Keratinocyte (primary cell): ENCODE measurements around the gene SLC12A5. TPM values are rescaled to one million over a fixed set of nuclear protein-coding genes. Genes with fewer than 3 reads are reported as not detected.

Experiments
- DNase-seq: peaks from one replicate; pipeline ENCODE4 v3.0.0-alpha.2; 2011; ENCODE audit warnings: low read depth, missing footprints, low spot score
- FAIRE-seq: peaks from 2 replicates; lab custom pipeline; 2011; peaks lifted over from hg19 to GRCh38; lab: Jason Lieb, UNC
- H2AFZ ChIP-seq: 2 replicates; pipeline ENCODE4 v1.6.0; 2012; ENCODE audit warnings: low read length, control low read depth, inconsistent platforms; ENCODE audit not compliant: control insufficient read depth
- H3K27ac ChIP-seq: 2 replicates; pipeline ENCODE4 v1.5.1; 2011; ENCODE audit warnings: low read length; ENCODE audit not compliant: control insufficient read depth, insufficient read depth
- H3K27me3 ChIP-seq: 3 replicates; pipeline ENCODE4 v1.6.0; 2011; ENCODE audit warnings: low read length; ENCODE audit not compliant: control insufficient read depth, insufficient read depth; ENCODE audit errors: extremely low read depth
- H3K36me3 ChIP-seq, 2 experiments: 2 replicates in 1 of 2; 3 replicates in 1 of 2; pipeline ENCODE4 v1.5.1; 2011; ENCODE audit warnings: low read length in 2 of 2, mild to moderate bottlenecking in 1 of 2; ENCODE audit not compliant: control insufficient read depth in 2 of 2, insufficient read depth in 2 of 2; ENCODE audit errors: extremely low read depth in 1 of 2
- H3K4me1 ChIP-seq: 3 replicates; pipeline ENCODE4 v1.5.1; 2011; ENCODE audit warnings: low read length; ENCODE audit not compliant: control insufficient read depth, insufficient read depth; ENCODE audit errors: extremely low read depth
- H3K4me2 ChIP-seq: 3 replicates; pipeline ENCODE4 v1.6.0; 2011; ENCODE audit warnings: low read depth, low read length; ENCODE audit not compliant: control insufficient read depth, insufficient read depth; ENCODE audit errors: extremely low read depth
- H3K4me3 ChIP-seq, 3 experiments: fragments of 200-600 bp in 1 of 3; sonication (generic) in 1 of 3; 2 replicates in 2 of 3; 3 replicates in 1 of 3; pipeline ENCODE4 v1.5.1; 2011 to 2016; ENCODE audit warnings: low read length in 3 of 3, mild to moderate bottlenecking in 3 of 3, control low read depth in 2 of 3, inconsistent platforms in 1 of 3, low read depth in 1 of 3, mixed read lengths in 1 of 3, mixed run types in 1 of 3, moderate library complexity in 1 of 3; ENCODE audit not compliant: control insufficient read depth in 2 of 3, insufficient read depth in 2 of 3; ENCODE audit errors: extremely low read depth in 1 of 3
- H3K79me2 ChIP-seq: 2 replicates; pipeline ENCODE4 v1.6.0; 2012; ENCODE audit warnings: low read length; ENCODE audit not compliant: control insufficient read depth, insufficient read depth
- H3K9ac ChIP-seq: 3 replicates; pipeline ENCODE4 v1.6.0; 2011; ENCODE audit warnings: low read length; ENCODE audit not compliant: control insufficient read depth, insufficient read depth; ENCODE audit errors: extremely low read depth
- H3K9me1 ChIP-seq: 3 replicates; pipeline ENCODE4 v1.6.0; 2011; ENCODE audit warnings: low read length; ENCODE audit not compliant: control insufficient read depth, insufficient read depth; ENCODE audit errors: extremely low read depth
- H3K9me3 ChIP-seq: 2 replicates; pipeline ENCODE4 v1.5.1; 2012; ENCODE audit warnings: low read depth, low read length; ENCODE audit not compliant: control insufficient read depth
- H4K20me1 ChIP-seq: 3 replicates; pipeline ENCODE4 v1.6.0; 2011; ENCODE audit warnings: low read length; ENCODE audit not compliant: control insufficient read depth, insufficient read depth; ENCODE audit errors: extremely low read depth
- CTCF ChIP-seq, 3 experiments: IDR thresholded peaks in 1 of 3; conservative IDR thresholded peaks in 1 of 3; optimal IDR thresholded peaks in 1 of 3; 2 replicates in 2 of 3; 3 replicates in 1 of 3; pipeline versions ENCODE3 to v1.5.1; 2011; ENCODE audit warnings: low read length in 3 of 3, mild to moderate bottlenecking in 3 of 3, moderate library complexity in 2 of 3, control low read depth in 1 of 3, inconsistent platforms in 1 of 3; ENCODE audit not compliant: insufficient read depth in 2 of 3; ENCODE audit errors: extremely low read depth in 1 of 3
- EZH2 ChIP-seq: IDR thresholded peaks from one replicate; pipeline ENCODE4 v1.6.1; 2012; ENCODE audit warnings: inconsistent platforms, mild to moderate bottlenecking, low read length, moderate library complexity
- dilution Hi-C: fragments of 300-500 bp; cut with MboI; formaldehyde crosslinking; loops from one replicate; pipeline ENCODE4 v1.7.0; 2020; ENCODE audit warnings: low sequenced_read_pairs; ENCODE audit not compliant: extremely low pct_ligation_motif_present
- polyA plus RNA-seq, 5 experiments: library from polyadenylated mRNA; depleted of rRNA in 3 of 5; stranded (reverse) in 3 of 5; stranded (forward) in 1 of 5; unstranded in 1 of 5; fragments of >200 nt; gene quantifications; 1 replicate in 1 of 5; 2 replicates in 3 of 5; 3 replicates in 1 of 5; pipeline versions ENCODE4 v1.2.1 to v1.2.3, GENCODE V29; 2011 to 2012; ENCODE audit warnings: missing spikeins in 2 of 5, low read depth in 1 of 5, low replicate concordance in 1 of 5

SLC12A5 gene
- polyA plus RNA-seq, 1 donor (not counting 4 experiments of a cell fraction or from before 2014, with no cell fraction given): not detected

- Histone ChIP-seq H3K27me3 (no peaks in the 10 kb centered on the region), H3K4me1 (peaks cover 11% of the 10 kb centered on the region), H3K9ac (no peak overlapping the region), H3K79me2 (no peaks in the 10 kb centered on the region), H3K4me2 (no peak overlapping the region), H3K36me3 (peaks cover 10 to 23% of the 10 kb centered on the region in 2 experiments), H2AFZ (no peak overlapping the region), H3K27ac (no peak overlapping the region), H3K9me3 (no peaks in the 10 kb centered on the region), H3K4me3 (no peak overlapping the region), H4K20me1 (peaks cover 12% of the 10 kb centered on the region), H3K9me1 (no peaks in the 10 kb centered on the region)
- TF ChIP-seq CTCF (optimal IDR thresholded peaks at IDR 0.05 in 1 of 3, IDR thresholded peaks at IDR 0.05 in 1 of 3, conservative IDR thresholded peaks at IDR 0.05 in 1 of 3; ENCODE audit: extremely low read depth in 1 of 3, insufficient read depth in 2 of 3, low read length in 3 of 3): no peak
- TF ChIP-seq EZH2: no peak
- no peak for DNase-seq
- no peak for FAIRE-seq
- dilution Hi-C loops: no loop called here
Observed at GRCh38 chr20:46070215-46070900, 41.3 kb downstream of the SLC12A5 start.

- Histone ChIP-seq H3K79me2 (no peaks in the 10 kb centered on the region), H3K4me2 (no peak overlapping the region), H3K36me3 (peaks cover 2 to 18% of the 10 kb centered on the region in 2 experiments), H3K9me3 (no peaks in the 10 kb centered on the region), H3K4me3 (no peak overlapping the region), H4K20me1 (peaks cover 12% of the 10 kb centered on the region), H3K27me3 (no peaks in the 10 kb centered on the region), H3K9me1 (no peaks in the 10 kb centered on the region), H3K4me1 (peaks cover 11% of the 10 kb centered on the region), H3K27ac (no peak overlapping the region), H3K9ac (no peak overlapping the region), H2AFZ (no peak overlapping the region)
- dilution Hi-C loops: no loop called here
- TF ChIP-seq CTCF (optimal IDR thresholded peaks at IDR 0.05 in 1 of 3, IDR thresholded peaks at IDR 0.05 in 1 of 3, conservative IDR thresholded peaks at IDR 0.05 in 1 of 3; ENCODE audit: extremely low read depth in 1 of 3, insufficient read depth in 2 of 3, low read length in 3 of 3) (no peak), EZH2 (no peak)
- no peak for FAIRE-seq
- no peak for DNase-seq
Observed at GRCh38 chr20:46071573-46071972, 42.6 kb downstream of the SLC12A5 start.
